ENCODE data around the gene ASB16.

Gene ASB16

GRCh38 chr17:44220213-44221083 lies 49.9 kb downstream of the ASB16 start:
- peak overlapping the region; percentile 97 for H3K27ac Mint-ChIP-seq
- H3K27me3 Mint-ChIP-seq, result no peaks in the 10 kb centered on the region
- H3K36me3 Mint-ChIP-seq, result peaks cover 5% of the 10 kb centered on the region
- H3K4me3 Mint-ChIP-seq, result peak overlapping the region; percentile 98
- H3K4me1 Mint-ChIP-seq, result peaks cover 35% of the 10 kb centered on the region
- H3K9me3 Mint-ChIP-seq, result no peaks in the 10 kb centered on the region

- H3K36me3 Mint-ChIP-seq, result peaks cover 5% of the 10 kb centered on the region
- H3K9me3 Mint-ChIP-seq, result no peaks in the 10 kb centered on the region
- H3K27me3 Mint-ChIP-seq, result no peaks in the 10 kb centered on the region
- peaks cover 27% of the 10 kb centered on the region for H3K4me1 Mint-ChIP-seq
- H3K4me3 Mint-ChIP-seq, result peak overlapping the region; percentile 98
- peak overlapping the region; percentile 97 for H3K27ac Mint-ChIP-seq
These were observed 50.8 kb downstream of the ASB16 start for GRCh38 chr17:44221084-44221861.

- Mint-ChIP-seq H3K9me3 (no peaks in the 10 kb centered on the region), H3K36me3 (peaks cover 3% of the 10 kb centered on the region), H3K27ac (peak overlapping the region; percentile 97), H3K4me1 (peaks cover 22% of the 10 kb centered on the region), H3K27me3 (no peaks in the 10 kb centered on the region), H3K4me3 (peak overlapping the region; percentile 98)
These were observed 51.3 kb downstream of the ASB16 start for GRCh38 chr17:44221862-44222111.

- H3K36me3 Mint-ChIP-seq, result no peaks in the 10 kb centered on the region
- H3K27ac Mint-ChIP-seq, result peak overlapping the region; percentile 97
- H3K27me3 Mint-ChIP-seq, result no peaks in the 10 kb centered on the region
- no peaks in the 10 kb centered on the region for H3K9me3 Mint-ChIP-seq
- H3K4me1 Mint-ChIP-seq, result peaks cover 18% of the 10 kb centered on the region
- peak overlapping the region; percentile 98 for H3K4me3 Mint-ChIP-seq
These were observed 51.8 kb downstream of the ASB16 start for GRCh38 chr17:44222112-44222869.

- Mint-ChIP-seq H3K4me3 (no peak overlapping the region), H3K27ac (peak overlapping the region; percentile 62), H3K27me3 (no peaks in the 10 kb centered on the region)
These were observed 53.1 kb downstream of the ASB16 start for GRCh38 chr17:44223541-44224071.

More at GRCh38 chr17:44223541-44224071, 53.1 kb downstream of the ASB16 start:
- Mint-ChIP-seq H3K4me1 (peaks cover 13% of the 10 kb centered on the region), H3K36me3 (no peaks in the 10 kb centered on the region), H3K9me3 (no peaks in the 10 kb centered on the region)
